SK-N-SH (cell line): ENCODE data around the gene KCNV2.

Experiments
- CHD2 ChIP-seq: fragments of 150-350 bp; IDR thresholded peaks from 2 replicates; pipeline ENCODE4 v1.6.1; 2018; ENCODE audit warnings: low read length; ENCODE audit not compliant: partially characterized antibody
- EZH2phosphoT487 ChIP-seq: fragments of 200-600 bp; sonication (generic); IDR thresholded peaks from 2 replicates; pipeline ENCODE4 v1.6.1; 2017; ENCODE audit warnings: low read depth, mixed run types, mild to moderate bottlenecking, antibody characterized with exemption, moderate library complexity, borderline replicate concordance
- POLR2AphosphoS5 ChIP-seq: IDR thresholded peaks from 2 replicates; pipeline ENCODE4 v1.6.1; 2012; ENCODE audit warnings: low read depth, low read length
- RAD21 ChIP-seq: IDR thresholded peaks from 2 replicates; pipeline ENCODE4 v1.6.1; 2012; ENCODE audit warnings: mild to moderate bottlenecking, low read length
- RFX5 ChIP-seq: IDR thresholded peaks from 2 replicates; pipeline ENCODE4 v1.6.1; 2012; ENCODE audit warnings: mild to moderate bottlenecking, improper control_type of control experiment, low read length
- SIN3A ChIP-seq: IDR thresholded peaks from 2 replicates; pipeline ENCODE4 v1.6.1; 2012; ENCODE audit warnings: low read depth, mild to moderate bottlenecking, low read length, moderate library complexity, borderline replicate concordance
- SMC3 ChIP-seq: IDR thresholded peaks from 2 replicates; pipeline ENCODE4 v1.6.1; 2012; ENCODE audit warnings: low read depth, low read length, improper control_type of control experiment
- TEAD4 ChIP-seq: IDR thresholded peaks from 2 replicates; pipeline ENCODE4 v1.4.0; 2012; ENCODE audit warnings: mild to moderate bottlenecking, borderline replicate concordance; ENCODE audit not compliant: insufficient read depth
- YY1 ChIP-seq: IDR thresholded peaks from 2 replicates; pipeline ENCODE4 v1.4.0; 2012; ENCODE audit warnings: low read depth, mild to moderate bottlenecking
- TF ChIP-seq, protein P1 (sequence below): fragments of 200-600 bp; sonication (generic); IDR thresholded peaks from 2 replicates; pipeline ENCODE4 v1.6.1; 2017; ENCODE audit warnings: antibody characterized with exemption, mild to moderate bottlenecking, moderate library complexity
- TF ChIP-seq, protein P2 (sequence below): IDR thresholded peaks from 2 replicates; pipeline ENCODE4 v1.6.1; 2012; ENCODE audit warnings: mild to moderate bottlenecking, low read depth, low read length, moderate library complexity
- TF ChIP-seq, protein P3 (sequence below): IDR thresholded peaks from 2 replicates; pipeline ENCODE4; 2012
- TF ChIP-seq, protein P4 (sequence below): fragments of 150-350 bp; IDR thresholded peaks from 2 replicates; pipeline ENCODE4 v1.6.1; 2016; ENCODE audit warnings: mild to moderate bottlenecking, low read depth, low read length

DNA sequence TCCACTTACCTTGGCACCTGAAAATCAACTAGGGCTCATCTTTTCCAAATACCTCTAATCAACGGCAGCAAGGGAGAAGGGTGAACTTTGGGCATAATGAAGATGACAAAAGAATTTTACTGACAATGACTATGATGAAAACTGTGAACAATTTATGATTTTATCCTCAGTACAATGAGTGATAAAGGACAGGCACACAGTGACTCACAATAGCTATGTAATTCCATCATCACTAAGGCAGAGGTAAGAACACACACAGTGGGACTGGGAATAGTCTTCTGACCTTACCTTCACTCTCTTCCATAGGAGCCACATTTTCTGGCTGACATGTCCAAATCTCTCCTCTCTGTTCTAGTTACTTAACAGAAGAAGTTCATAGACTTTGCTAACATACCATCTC, 26.1 kb upstream of the KCNV2 start:
- TF ChIP-seq, protein P1, sequence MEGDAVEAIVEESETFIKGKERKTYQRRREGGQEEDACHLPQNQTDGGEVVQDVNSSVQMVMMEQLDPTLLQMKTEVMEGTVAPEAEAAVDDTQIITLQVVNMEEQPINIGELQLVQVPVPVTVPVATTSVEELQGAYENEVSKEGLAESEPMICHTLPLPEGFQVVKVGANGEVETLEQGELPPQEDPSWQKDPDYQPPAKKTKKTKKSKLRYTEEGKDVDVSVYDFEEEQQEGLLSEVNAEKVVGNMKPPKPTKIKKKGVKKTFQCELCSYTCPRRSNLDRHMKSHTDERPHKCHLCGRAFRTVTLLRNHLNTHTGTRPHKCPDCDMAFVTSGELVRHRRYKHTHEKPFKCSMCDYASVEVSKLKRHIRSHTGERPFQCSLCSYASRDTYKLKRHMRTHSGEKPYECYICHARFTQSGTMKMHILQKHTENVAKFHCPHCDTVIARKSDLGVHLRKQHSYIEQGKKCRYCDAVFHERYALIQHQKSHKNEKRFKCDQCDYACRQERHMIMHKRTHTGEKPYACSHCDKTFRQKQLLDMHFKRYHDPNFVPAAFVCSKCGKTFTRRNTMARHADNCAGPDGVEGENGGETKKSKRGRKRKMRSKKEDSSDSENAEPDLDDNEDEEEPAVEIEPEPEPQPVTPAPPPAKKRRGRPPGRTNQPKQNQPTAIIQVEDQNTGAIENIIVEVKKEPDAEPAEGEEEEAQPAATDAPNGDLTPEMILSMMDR: no peak
- no peak for TF ChIP-seq TEAD4
- TF ChIP-seq, protein P2, sequence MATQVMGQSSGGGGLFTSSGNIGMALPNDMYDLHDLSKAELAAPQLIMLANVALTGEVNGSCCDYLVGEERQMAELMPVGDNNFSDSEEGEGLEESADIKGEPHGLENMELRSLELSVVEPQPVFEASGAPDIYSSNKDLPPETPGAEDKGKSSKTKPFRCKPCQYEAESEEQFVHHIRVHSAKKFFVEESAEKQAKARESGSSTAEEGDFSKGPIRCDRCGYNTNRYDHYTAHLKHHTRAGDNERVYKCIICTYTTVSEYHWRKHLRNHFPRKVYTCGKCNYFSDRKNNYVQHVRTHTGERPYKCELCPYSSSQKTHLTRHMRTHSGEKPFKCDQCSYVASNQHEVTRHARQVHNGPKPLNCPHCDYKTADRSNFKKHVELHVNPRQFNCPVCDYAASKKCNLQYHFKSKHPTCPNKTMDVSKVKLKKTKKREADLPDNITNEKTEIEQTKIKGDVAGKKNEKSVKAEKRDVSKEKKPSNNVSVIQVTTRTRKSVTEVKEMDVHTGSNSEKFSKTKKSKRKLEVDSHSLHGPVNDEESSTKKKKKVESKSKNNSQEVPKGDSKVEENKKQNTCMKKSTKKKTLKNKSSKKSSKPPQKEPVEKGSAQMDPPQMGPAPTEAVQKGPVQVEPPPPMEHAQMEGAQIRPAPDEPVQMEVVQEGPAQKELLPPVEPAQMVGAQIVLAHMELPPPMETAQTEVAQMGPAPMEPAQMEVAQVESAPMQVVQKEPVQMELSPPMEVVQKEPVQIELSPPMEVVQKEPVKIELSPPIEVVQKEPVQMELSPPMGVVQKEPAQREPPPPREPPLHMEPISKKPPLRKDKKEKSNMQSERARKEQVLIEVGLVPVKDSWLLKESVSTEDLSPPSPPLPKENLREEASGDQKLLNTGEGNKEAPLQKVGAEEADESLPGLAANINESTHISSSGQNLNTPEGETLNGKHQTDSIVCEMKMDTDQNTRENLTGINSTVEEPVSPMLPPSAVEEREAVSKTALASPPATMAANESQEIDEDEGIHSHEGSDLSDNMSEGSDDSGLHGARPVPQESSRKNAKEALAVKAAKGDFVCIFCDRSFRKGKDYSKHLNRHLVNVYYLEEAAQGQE: no peak
- TF ChIP-seq RAD21: no peak
- TF ChIP-seq SIN3A: no peak
- TF ChIP-seq EZH2phosphoT487: no peak
- TF ChIP-seq RFX5: no peak
- TF ChIP-seq SMC3: no peak
- TF ChIP-seq CHD2: no peak
- TF ChIP-seq, protein P3, sequence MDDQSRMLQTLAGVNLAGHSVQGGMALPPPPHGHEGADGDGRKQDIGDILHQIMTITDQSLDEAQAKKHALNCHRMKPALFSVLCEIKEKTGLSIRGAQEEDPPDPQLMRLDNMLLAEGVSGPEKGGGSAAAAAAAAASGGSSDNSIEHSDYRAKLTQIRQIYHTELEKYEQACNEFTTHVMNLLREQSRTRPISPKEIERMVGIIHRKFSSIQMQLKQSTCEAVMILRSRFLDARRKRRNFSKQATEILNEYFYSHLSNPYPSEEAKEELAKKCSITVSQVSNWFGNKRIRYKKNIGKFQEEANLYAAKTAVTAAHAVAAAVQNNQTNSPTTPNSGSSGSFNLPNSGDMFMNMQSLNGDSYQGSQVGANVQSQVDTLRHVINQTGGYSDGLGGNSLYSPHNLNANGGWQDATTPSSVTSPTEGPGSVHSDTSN: peak; percentile 59; the same call in 1 of the 2 replicates
- no peak for TF ChIP-seq POLR2AphosphoS5
- TF ChIP-seq YY1: no peak
- TF ChIP-seq, protein P4, sequence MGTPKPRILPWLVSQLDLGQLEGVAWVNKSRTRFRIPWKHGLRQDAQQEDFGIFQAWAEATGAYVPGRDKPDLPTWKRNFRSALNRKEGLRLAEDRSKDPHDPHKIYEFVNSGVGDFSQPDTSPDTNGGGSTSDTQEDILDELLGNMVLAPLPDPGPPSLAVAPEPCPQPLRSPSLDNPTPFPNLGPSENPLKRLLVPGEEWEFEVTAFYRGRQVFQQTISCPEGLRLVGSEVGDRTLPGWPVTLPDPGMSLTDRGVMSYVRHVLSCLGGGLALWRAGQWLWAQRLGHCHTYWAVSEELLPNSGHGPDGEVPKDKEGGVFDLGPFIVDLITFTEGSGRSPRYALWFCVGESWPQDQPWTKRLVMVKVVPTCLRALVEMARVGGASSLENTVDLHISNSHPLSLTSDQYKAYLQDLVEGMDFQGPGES: no peak
